MG63 (cell line): ENCODE measurements around the gene MESD. TPM values are rescaled to one million over a fixed set of nuclear protein-coding genes. Genes with fewer than 3 reads are reported as not detected.

Source experiments
- DNase-seq: peaks from one replicate; pipeline ENCODE4 v3.0.0-alpha.2; 2020
- H3K27me3 ChIP-seq: fragments of 250-450 bp; sonication (Bioruptor Pico); 2 replicates; pipeline ENCODE4 v1.5.1; 2020; ENCODE audit warnings: mild to moderate bottlenecking, moderate library complexity
- H3K36me3 ChIP-seq: fragments of 250-450 bp; sonication (Bioruptor Pico); 2 replicates; pipeline ENCODE4 v1.5.1; 2020; ENCODE audit warnings: mild to moderate bottlenecking, moderate library complexity
- H3K4me3 ChIP-seq: fragments of 250-450 bp; sonication (Bioruptor Pico); 2 replicates; pipeline ENCODE4 v1.5.1; 2020; ENCODE audit warnings: mild to moderate bottlenecking, moderate library complexity
- H3K9me3 ChIP-seq: fragments of 250-450 bp; sonication (Bioruptor Pico); 2 replicates; pipeline ENCODE4 v1.5.1; 2020; ENCODE audit warnings: mild to moderate bottlenecking, moderate library complexity
- total RNA-seq: library from RNA; depleted of rRNA; stranded (reverse); fragments of >200 nt; shearing (Covaris generic); gene quantifications from 2 replicates; pipeline ENCODE4 v1.2.3, GENCODE V29; 2014; ENCODE audit warnings: low replicate concordance; rRNA removed

MESD gene
- total RNA-seq, 1 experiment from 2014 or later: 25.5 TPM

GRCh38 chr15:80916056-80916455 lies 73.6 kb downstream of the MESD start:
- Histone ChIP-seq H3K36me3 (no peaks in the 10 kb centered on the region), H3K27me3 (no peaks in the 10 kb centered on the region), H3K9me3 (no peaks in the 10 kb centered on the region), H3K4me3 (no peak overlapping the region)
- DNase-seq: no peak

GRCh38 chr15:80915472-80915871 lies 74.1 kb downstream of the MESD start:
- Histone ChIP-seq H3K27me3 (no peaks in the 10 kb centered on the region), H3K4me3 (no peak overlapping the region), H3K9me3 (no peaks in the 10 kb centered on the region), H3K36me3 (no peaks in the 10 kb centered on the region)
- DNase-seq: no peak

- DNase-seq: no peak
- Histone ChIP-seq H3K9me3 (no peaks in the 10 kb centered on the region), H3K36me3 (no peaks in the 10 kb centered on the region), H3K4me3 (no peak overlapping the region), H3K27me3 (no peaks in the 10 kb centered on the region)
These were observed 76.1 kb downstream of the MESD start for GRCh38 chr15:80913541-80913940.

GRCh38 chr15:80912673-80913072 lies 76.9 kb downstream of the MESD start:
- no peaks in the 10 kb centered on the region for H3K9me3 ChIP-seq
- no peak overlapping the region for H3K4me3 ChIP-seq
- no peaks in the 10 kb centered on the region for H3K27me3 ChIP-seq
- DNase-seq: no peak
- no peaks in the 10 kb centered on the region for H3K36me3 ChIP-seq

- no peak for DNase-seq
- Histone ChIP-seq H3K36me3 (no peaks in the 10 kb centered on the region), H3K27me3 (no peaks in the 10 kb centered on the region), H3K4me3 (no peak overlapping the region), H3K9me3 (no peaks in the 10 kb centered on the region)
These were observed 77.8 kb downstream of the MESD start for GRCh38 chr15:80911821-80912220.

GRCh38 chr15:80906159-80906766 lies 83.4 kb downstream of the MESD start:
- Histone ChIP-seq H3K36me3 (no peaks in the 10 kb centered on the region), H3K9me3 (no peaks in the 10 kb centered on the region)

GRCh38 chr15:80904998-80905397 lies 84.6 kb downstream of the MESD start:
- no peak for DNase-seq
- H3K4me3 ChIP-seq: no peak overlapping the region
- H3K27me3 ChIP-seq: no peaks in the 10 kb centered on the region
- no peaks in the 10 kb centered on the region for H3K9me3 ChIP-seq
- no peaks in the 10 kb centered on the region for H3K36me3 ChIP-seq

More at GRCh38 chr15:80906159-80906766, 83.4 kb downstream of the MESD start:
- H3K27me3 ChIP-seq: no peaks in the 10 kb centered on the region
- DNase-seq: peak; percentile 31
- no peak overlapping the region for H3K4me3 ChIP-seq

- H3K4me3 ChIP-seq: no peak overlapping the region
- no peaks in the 10 kb centered on the region for H3K27me3 ChIP-seq
- no peaks in the 10 kb centered on the region for H3K9me3 ChIP-seq
- H3K36me3 ChIP-seq: no peaks in the 10 kb centered on the region
- no peak for DNase-seq
These were observed 87.3 kb downstream of the MESD start for GRCh38 chr15:80902298-80902801.

GRCh38 chr15:80898040-80898439 lies 91.6 kb downstream of the MESD start:
- DNase-seq: no peak
- H3K4me3 ChIP-seq: no peak overlapping the region
- H3K36me3 ChIP-seq: 0 out of 2 replicates have a peak, but pooled peaks cover 3% of the 10 kb centered on the region
- no peaks in the 10 kb centered on the region for H3K27me3 ChIP-seq
- peaks cover 7% of the 10 kb centered on the region; the same call in 1 of the 2 replicates for H3K9me3 ChIP-seq

Other genes with a start within 250 kb of the MESD start
- gene CEMIP, start 210.4 kb downstream of the MESD start, total RNA-seq: 5.4 and 8.0 TPM in 2 replicates
- gene TLNRD1, start 11.1 kb upstream of the MESD start, total RNA-seq: 8.4 and 13.9 TPM in 2 replicates
- not detected in 2 replicates for gene CFAP161, start 144.5 kb upstream of the MESD start, total RNA-seq
- 0.10 and 2.3 TPM in 2 replicates for gene IL16, start 207.1 kb upstream of the MESD start, total RNA-seq